ENCODE results near the gene C19orf85. TPM values are rescaled to one million over a fixed set of nuclear protein-coding genes. Genes with fewer than 3 reads are reported as not detected.

The C19orf85 gene
- total and polyA plus RNA-seq, 7 donors, result 0.07 TPM; not detected in 6

DNA sequence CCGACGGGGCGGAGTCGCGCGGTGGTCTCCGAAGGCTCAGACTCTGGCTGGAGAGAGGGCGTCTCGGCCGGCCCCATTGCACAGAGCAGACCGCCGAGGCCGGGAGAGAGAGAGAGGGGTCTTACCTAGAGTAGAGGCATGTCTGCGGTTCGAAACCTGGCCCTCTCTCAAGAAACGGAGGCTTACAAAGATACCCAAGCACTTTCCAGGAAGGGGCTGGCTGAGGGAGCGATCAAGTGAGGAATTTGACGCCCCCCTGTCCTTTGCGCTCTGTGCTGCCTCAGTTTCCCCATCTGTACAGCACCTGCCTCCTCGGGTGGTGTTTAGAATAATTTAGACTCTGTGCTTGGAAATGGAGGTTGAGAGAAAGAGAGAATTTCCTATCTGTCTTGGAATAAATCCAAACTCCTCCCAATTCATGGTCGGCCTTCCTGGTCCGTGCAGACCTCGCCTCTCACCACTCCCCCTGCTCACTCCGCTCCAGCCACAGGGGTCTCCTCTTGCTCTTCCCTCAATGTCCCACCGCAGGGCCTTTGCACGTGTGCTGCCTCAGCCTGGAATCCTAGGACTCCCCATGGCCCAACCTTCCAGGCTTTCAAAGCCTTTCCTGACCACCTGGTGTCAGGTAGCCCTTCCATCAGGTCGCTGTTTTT is 2.5 kb downstream of the C19orf85 start:
- H3K36me3 ChIP-seq, result no peaks in the 10 kb centered on the region
- 8 to 11% methylated on average over 27 of the region's 27 CpGs for WGBS, 2 donors
- no peak for DNase-seq
- TF ChIP-seq POLR2A (IDR thresholded peaks at IDR 0.05), result peak in 1 of 2 donors; percentile 66
- TF ChIP-seq POLR2AphosphoS5 (IDR thresholded peaks at IDR 0.05), result peak in 3 of 4 donors; percentile 5 to 59 (median 26)
- no peak for TF ChIP-seq CTCF (IDR thresholded peaks at IDR 0.05)
- no peak for TF ChIP-seq EP300 (IDR thresholded peaks at IDR 0.05)
- H3K27me3 ChIP-seq, result no peaks in the 10 kb centered on the region
- H3K4me1 ChIP-seq, result peaks cover 0 to 34% (median 24%) of the 10 kb centered on the region in 4 donors
- intact Hi-C loops (cut with DNase I), result loop anchor here (1.0 to 2.0 kb wide), 2 partner anchors 53 to 182 kb away; partner anchors contain the start of gene HSPBP1
- H3K27ac ChIP-seq, result peak overlapping the region; percentile 85 to 98 (median 90)
- H3K4me3 ChIP-seq, result peak overlapping the region; percentile 61 to 93 (median 76)
- no peaks in the 10 kb centered on the region for H3K9me3 ChIP-seq

DNA sequence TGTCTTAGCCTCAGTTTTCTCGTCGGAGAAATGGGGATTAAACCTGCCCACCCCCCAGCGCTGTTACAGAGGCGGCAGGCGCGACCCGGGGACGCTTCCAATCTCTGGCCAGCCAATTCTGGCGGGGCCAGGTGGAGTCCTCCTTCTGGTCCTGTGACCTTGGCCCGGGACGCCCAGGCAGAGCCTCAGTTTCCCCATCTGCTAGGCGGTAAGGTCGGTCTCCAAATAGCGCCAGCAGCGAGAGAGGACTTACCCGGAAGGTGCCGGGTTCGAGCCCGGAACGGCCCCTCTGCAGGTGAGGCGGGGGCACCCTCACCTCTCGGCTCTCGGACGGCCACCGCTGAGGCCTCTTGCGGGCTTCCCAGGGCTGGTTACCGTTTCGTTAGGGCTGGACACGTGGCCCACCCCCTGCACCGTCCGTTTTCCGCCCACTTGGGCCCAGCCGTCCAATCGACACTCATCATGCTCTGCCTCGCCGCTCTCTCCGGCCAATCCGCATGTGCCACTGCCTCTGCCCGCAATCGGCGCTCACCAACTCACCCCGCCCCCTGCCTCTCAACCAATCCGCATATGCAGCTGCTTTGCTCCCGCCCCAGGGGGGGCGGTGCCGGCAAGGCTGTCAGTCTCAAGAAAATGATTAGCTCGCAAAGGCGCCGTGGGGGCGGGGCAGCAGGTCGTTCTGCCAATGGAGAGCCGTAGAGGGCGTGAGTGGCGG is 3.1 kb downstream of the C19orf85 start, which contains the start of gene ISOC2:
Gene ISOC2 (minus strand): TSS at position 384 of the 715 bp plus-strand sequence. CDS start 5,156 bp downstream, outside the sequence.
- TF ChIP-seq POLR2A (IDR thresholded peaks at IDR 0.05), result peak; percentile 77 to 78
- no peak for TF ChIP-seq CTCF (IDR thresholded peaks at IDR 0.05)
- TF ChIP-seq EP300 (IDR thresholded peaks at IDR 0.05), result no peak
- peak; percentile 83 to 89 (median 86) for TF ChIP-seq POLR2AphosphoS5 (IDR thresholded peaks at IDR 0.05)
- WGBS, 2 donors, result 0 to 1% methylated on average over 54 of the region's 54 CpGs
- no peaks in the 10 kb centered on the region for H3K9me3 ChIP-seq
- H3K27me3 ChIP-seq, result no peaks in the 10 kb centered on the region
- peaks cover 0 to 2% (median 0%) of the 10 kb centered on the region in 4 donors for H3K36me3 ChIP-seq
- peak within 1 kb of the TSS; percentile 93 to 98 (median 96) for H3K27ac ChIP-seq
- peak; percentile 100 for DNase-seq
- peaks cover 0 to 34% (median 24%) of the 10 kb centered on the region in 4 donors for H3K4me1 ChIP-seq
- intact Hi-C loops (cut with DNase I), result loop anchor here (1.0 to 2.0 kb wide), 2 partner anchors 53 to 181 kb away; partner anchors contain the start of gene HSPBP1
- peak within 1 kb of the TSS; percentile 61 to 93 (median 86) for H3K4me3 ChIP-seq

DNA sequence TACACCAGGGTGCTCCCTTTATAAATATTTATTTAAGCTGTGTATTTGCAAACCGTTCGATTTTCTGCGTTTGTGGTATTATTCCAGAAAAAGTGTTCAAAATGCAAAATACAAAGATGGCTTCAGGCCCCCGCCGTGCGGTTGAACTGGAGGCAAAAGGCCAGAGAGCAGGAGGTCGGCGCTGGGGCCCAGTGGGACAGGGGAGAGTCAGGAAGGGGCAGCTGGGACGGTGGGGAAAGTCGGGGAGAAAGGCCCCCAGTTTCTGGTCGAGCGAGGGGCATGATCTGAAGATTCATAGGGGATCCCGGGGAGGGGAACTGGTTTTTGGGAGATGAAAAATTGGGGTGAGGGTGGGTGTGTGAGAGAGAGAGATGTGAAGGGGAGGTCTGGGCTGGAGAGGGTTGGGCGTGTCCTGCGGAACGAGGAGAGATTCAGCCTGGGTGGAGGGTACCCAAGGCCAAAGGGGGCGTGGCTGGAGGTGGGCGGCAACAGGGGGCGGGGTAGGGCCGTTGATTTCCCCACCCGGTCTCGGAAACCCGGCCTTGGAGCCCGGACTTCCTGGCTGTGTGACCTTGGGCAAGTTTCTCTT is 3.8 kb downstream of the C19orf85 start:
- TF ChIP-seq POLR2AphosphoS5 (IDR thresholded peaks at IDR 0.05), result peak in 1 of 4 donors; percentile 21
- TF ChIP-seq CTCF (IDR thresholded peaks at IDR 0.05), result no peak
- 6 to 23% methylated on average over 24 of the region's 24 CpGs for WGBS, 2 donors
- Histone ChIP-seq H3K9me3 (no peaks in the 10 kb centered on the region), H3K27ac (peak overlapping the region; percentile 93 to 98 (median 96)), H3K4me1 (peaks cover 0 to 34% (median 24%) of the 10 kb centered on the region in 4 donors), H3K36me3 (peaks cover 0 to 9% (median 0%) of the 10 kb centered on the region in 4 donors), H3K4me3 (peak overlapping the region; percentile 61 to 93 (median 86)), H3K27me3 (no peaks in the 10 kb centered on the region)
- intact Hi-C loops (cut with DNase I), result loop anchor here (1.0 to 2.0 kb wide), 2 partner anchors 52 to 180 kb away; partner anchors contain the start of gene HSPBP1
- peak; percentile 96 for DNase-seq

GRCh38 chr19:55459950-55460657 is 4.4 kb downstream of the C19orf85 start:
- WGBS, 2 donors, result 25 to 51% methylated on average over 16 of the region's 16 CpGs
- intact Hi-C loops (cut with DNase I), result loop anchor here (2.0 kb wide), 1 partner anchor 51 kb away; no protein-coding TSS in a partner anchor
- peak overlapping the region; percentile 93 to 98 (median 96) for H3K27ac ChIP-seq
- DNase-seq, result no peak
- TF ChIP-seq POLR2AphosphoS5 (IDR thresholded peaks at IDR 0.05) (no peak), POLR2A (IDR thresholded peaks at IDR 0.05) (no peak), CTCF (IDR thresholded peaks at IDR 0.05) (no peak), EP300 (IDR thresholded peaks at IDR 0.05) (no peak)
- peak overlapping the region; percentile 61 to 93 (median 86) for H3K4me3 ChIP-seq
- peaks cover 0 to 15% (median 0%) of the 10 kb centered on the region in 4 donors for H3K36me3 ChIP-seq
- H3K27me3 ChIP-seq, result no peaks in the 10 kb centered on the region
- peaks cover 0 to 34% (median 24%) of the 10 kb centered on the region in 4 donors for H3K4me1 ChIP-seq
- H3K9me3 ChIP-seq, result no peaks in the 10 kb centered on the region
